ENCODE measurements around the gene NPIPA5.
A peak's percentile ranks its signal among the peaks of the same experiment; 100 is the strongest.
"Not testable (repeated sequence)": the region's sequence is repeated elsewhere in the genome, so short reads cannot be mapped to it uniquely, and the experiment has no call there.

The NPIPA5 gene

DNA sequence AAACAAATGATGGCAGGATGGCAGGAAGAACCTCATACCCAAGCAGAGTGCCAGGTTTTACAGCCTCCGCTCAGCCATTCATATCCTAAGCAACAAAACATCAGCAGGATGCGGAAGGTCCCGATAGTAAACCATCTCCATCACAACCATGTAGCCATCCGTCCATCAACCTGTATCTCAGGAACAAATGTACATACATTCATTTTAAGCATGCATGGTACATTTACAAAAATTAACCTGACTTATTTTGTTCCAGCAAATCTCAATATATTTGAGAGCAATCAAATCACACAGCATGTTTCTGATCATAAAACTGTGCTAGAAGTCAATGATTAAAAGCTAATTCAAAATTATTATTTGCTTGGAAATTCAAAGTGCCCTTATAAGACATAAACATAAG, at the start of gene NPIPA5:
Gene NPIPA5, minus strand, starts transcription at position 101 of the 400 bp plus-strand sequence. Its CDS starts 0 bp downstream, at position 101.
- not testable (repeated sequence) for DNase-seq

DNA sequence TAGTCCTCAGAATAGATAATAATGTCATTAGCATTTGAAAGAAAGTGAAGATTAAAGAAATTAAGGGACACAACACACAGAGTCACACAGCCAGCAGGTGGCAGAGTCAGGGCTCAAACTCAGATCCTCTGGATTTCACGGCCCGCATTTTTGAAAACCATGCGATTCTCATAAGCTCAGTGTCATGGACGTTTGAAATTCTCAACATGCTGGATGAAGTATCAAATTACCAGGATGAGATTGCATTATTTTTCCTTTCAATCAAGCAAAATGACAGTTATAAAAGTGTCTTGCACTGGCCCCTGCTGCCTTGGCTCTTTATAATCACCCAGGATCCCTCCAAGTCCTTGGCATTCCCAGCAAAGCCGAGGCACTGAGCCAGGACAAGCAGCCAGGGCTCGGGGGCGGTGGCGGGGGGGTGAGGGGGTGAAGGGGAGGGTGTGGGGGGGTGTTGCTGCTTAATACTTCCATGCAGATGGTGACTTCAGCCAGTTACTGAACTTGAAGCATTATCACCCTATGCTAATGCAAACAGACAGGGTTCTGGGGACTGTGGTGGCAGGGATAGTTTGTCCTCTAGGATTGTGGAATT, 49.6 kb upstream of the NPIPA5 start:
- DNase-seq = peak; percentile 61

DNA sequence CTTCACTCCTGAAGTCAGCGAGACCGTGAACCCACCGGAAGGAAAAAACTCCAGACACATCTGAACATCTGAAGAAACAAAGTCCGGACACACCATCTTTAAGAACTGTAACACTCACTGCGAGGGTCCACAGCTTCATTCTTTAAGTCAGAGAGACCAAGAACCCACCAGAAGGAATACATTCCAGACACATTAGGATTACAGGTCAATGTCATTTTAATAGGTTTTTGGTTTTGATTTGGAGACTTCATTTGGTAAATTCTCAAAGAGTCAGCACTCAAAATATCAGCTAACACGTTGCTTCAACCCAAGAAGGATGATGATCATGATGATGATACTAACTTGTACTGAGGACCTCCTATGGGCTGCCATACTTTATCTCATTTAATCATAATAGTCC, 48.7 kb upstream of the NPIPA5 start:
- DNase-seq = no peak

DNA sequence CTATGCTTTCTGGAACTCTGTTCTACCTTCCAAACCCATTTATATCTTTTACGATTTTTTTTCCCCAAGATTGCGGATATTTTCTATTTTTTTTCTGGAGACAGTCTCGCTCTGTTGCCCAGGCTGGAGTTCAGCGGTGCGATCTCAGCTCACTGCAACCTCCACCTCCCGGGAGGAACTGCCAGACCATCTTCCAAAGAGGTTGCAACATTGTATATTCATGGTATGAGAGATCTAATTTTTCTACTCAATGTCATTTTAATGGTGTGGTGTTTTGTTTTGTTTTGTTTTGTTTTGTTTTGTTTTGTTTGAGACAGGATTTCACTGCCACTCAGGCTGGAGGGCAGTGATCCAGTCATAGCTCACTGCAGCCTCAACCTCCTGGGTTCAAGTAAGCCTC, 47.8 kb upstream of the NPIPA5 start:
- DNase-seq = no peak

DNA sequence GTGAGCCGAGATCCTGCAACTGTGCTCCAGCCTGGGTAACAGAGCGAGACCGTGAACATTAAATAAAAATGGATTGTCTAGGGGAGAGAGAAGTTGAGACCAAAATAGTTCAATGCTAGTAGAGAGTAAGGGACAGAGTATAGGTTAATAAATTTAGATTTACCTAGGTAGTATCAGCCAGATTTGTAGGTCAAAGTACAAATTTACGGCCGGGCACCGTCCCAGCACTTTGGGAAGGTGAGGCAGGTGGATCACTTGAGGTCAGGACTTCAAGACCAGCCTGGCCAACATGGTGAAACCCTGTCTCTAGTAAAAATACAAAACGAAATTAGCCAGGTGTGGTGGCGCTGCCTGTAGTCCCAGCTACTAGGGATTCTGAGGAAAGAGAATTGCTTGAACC, 44.1 kb upstream of the NPIPA5 start:
- no peak for DNase-seq

DNA sequence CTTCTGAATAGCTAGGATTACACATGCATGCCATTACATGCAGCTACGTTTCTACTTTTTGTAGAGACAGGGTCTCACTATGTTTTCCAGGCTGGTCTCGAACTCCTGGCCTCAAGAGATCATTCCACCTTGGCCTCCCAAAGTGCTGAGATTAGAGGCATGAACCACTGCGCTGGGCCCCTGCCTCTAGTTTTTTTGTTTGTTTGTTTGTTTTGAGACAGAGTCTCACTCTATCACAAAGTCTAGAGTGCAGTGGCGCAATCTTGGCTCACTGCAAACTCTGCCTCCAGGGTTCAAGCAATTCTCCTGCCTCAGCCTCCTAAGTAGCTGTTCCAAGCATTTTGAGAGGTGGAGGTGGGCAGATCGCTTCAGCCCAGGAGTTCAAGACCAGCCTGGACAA, 43.6 kb upstream of the NPIPA5 start:
- DNase-seq = not testable (repeated sequence)

DNA sequence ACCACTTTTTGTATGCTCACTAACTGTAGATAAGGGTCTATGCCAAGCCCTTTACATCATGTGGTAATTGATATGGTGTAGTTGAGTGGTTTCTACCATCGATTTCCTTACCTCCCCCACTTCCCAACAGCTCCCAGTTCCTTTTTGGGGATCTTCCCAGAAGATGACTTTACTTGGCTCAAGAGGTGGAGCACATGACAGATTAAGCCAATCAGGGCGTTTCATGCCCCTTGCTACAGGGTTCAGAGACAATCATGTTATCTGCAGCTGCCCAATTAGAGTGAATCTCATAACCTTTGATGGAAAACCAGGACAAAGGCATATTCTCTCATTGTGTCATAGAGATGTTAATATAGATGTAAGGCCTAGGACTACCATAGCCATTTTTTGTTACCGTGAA, 40.1 kb upstream of the NPIPA5 start:
- DNase-seq = no peak

DNA sequence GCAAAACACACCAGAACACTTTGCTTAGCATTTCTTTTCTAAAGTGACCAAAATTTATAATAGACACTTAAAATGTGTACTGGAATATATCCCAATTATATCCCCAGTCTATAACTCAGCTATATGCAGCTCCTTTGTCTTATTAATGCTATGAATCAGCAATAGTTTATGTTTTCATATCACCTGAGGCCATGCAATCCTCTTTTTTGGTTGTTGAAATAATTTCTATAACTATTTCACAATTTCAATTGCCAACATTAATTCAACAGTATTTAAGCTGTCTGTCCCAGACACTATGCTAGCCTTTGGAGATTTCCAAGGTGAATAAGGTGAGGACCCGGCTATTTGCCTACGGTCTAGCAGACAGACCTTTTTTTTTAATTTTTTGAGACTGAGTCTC, 39.1 kb upstream of the NPIPA5 start:
- DNase-seq = no peak

DNA sequence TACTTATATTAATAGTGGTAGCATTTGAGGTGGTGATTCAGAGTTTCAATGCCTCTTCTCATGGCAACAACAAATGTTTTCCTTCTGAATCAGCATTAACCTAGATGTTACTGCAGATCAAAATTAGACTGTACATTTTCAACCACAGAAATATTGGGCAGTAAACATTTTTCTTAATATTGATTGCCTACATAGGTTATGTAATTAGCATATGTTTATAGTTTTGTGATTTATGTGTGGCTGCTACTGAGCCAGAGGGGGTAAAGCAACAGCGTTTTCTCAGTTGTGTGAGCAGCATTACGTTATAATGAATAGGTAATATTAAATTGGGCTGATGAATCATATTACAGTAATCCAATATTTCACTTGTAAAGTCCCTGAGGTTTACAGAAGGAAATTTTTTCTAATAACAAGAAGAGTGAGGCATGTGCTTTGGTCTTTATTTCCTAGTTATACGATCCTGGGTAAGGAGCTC, 37.5 kb upstream of the NPIPA5 start:
- DNase-seq = no peak

DNA sequence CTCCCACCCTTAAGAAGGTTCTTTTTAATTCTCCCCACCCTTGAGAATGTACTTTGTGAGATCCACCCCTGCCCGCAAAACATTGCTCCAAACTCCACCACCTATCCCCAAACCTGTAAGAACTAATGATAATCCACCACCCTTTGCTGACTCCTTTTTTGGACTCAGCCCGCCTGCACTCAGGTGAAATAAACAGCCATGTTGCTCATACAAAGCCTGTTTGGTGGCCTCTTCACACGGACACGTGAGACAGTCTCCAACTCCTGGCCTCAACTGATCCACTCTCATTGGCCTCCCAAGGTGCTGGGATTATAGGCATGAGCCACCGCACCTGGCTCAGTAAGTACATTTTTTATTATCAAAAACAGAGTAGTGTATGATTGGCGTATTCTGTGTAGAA, 31.4 kb upstream of the NPIPA5 start:
- DNase-seq = not testable (repeated sequence)

DNA sequence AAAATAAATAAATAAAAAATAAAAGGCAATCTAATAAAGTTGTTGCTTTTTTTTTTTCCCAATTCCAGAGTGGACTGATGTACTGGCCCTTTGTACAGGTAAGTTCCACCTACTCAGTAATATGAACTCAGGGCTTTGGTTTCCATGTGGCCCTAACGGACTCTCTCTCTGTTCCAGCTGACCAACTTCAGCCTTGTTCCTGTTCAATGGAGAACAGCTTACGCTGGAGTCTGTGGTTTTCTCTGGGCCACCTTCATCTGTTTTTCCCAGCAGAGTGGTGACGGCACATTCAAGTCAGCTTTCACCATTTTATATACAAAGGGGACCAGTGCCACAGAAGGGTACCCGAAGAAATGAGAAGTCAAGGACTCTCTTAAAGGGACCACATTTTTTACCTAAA, 29.7 kb upstream of the NPIPA5 start:
- DNase-seq = not testable (repeated sequence)

DNA sequence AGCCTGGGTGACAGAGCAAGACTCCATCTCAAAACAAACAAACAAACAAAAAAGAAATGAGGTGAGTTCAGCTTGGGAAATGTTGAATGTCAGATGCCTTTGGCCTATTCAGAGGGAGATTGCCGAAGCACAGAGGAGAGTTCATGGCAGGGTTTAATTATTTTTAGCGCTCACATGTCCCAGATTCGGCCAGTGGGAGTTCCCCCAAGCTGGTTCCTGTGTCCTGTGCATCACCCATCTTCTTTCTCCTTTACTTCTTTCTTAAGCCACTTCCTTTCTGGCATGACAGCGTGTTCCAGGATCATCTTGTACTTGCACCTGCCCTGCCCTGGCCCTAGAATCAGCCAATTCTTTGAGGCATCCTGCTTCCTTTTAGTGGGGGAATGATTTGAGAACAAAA, 26.7 kb upstream of the NPIPA5 start:
- DNase-seq = no peak

DNA sequence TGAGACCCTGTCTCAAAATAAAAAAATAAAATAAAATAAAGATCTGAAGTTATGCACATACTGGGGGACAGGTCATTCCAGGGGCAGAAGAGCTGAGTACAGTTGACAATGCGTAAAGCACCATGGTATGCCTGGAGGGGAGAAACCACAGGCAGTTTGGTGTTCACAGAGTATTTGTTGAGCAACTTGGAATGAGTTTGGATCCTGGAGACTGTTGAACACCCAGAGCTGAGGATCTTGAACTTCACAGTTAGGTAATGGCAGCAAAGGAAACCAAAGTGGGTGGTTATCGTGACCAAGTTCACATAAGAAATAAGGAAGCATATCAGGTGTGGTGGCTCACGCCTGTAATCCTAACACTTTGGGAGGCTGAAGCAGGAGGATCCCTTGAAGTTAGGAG, 26.0 kb upstream of the NPIPA5 start:
- not testable (repeated sequence) for DNase-seq

DNA sequence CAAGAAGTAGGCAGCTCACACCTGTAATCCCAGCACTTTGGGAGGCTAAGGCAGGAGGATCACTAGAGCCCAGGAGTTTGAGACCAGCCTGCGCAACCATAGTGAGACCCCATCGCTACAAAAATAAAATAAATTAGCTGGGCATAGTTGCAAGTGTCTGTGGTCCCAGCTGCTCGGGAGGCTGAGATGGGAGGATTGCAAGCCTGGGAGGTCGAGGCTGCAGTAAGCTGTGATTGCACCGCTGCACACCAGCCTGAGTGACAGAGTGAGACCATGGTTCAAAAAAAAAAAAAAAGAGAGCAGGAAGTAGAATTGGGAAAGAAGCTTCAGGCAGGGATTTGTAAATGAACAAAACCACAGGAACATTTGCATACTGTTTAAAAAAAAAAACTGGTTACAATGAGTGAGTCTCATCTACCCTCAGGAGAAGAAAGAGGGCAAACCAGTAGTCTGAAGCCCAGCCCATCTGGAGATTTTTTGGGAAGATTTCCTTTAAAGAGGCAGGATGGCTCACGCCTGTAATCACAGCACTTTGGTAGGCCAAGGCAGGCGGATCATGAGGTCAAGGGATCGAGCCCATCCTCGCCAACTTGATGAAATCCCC, 25.4 kb upstream of the NPIPA5 start:
- no peak for DNase-seq

DNA sequence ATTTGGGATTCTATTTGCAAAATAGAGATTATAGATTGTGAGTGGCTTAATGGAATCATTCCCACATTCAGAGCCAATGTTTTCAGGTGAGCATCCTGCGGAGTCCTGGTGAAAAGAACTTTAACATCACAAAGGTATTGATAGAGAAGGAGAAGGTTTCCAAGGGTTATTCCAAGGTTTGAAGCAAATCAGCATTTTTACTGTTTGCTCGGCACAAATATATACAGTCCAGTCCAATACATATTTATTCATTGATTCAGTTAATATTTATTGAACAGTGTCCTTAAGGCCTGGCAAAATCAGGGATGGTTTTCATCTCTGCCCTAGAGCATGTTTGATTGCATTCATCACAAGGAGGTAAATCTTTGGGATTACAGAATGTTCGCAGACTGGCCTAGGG, 23.9 kb upstream of the NPIPA5 start:
- DNase-seq = no peak

DNA sequence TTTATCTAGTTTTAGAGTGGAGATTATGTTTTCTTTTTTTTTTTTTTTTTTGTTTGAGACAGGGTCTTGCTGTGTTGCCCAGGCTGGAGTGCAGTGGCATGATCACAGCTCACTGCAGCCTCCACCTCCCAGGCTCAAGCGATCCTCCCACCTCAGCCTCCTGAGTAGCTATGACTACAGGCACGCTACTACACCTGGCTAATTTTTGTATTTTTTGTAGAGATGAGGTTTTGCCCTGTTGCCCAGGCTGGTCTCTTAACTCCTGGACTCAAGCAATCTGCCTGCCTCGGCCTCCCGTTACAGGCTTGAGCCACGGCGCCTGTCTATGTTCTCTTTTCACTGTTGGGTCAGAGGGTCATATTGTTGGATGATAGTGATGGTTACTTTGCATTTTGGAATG, 22.2 kb upstream of the NPIPA5 start:
- not testable (repeated sequence) for DNase-seq

DNA sequence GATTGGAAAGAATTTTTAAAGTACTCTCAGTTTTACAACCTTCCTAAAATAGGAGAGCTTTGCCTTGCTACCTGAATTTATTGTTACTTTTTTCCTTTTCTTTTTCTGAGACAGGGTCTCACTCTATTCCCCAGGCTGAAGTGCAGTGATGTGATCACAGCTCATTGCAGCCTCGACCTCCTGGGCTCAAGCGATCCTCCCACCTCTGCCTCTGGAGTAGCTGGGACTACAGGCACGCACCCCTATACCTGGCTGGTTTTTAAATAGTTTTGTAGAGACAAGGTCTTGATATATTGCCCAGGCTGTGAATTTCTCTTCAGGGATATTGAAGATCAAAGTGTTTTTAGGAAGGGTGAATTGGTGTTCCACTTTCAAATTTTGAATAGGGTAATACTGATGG, 21.2 kb upstream of the NPIPA5 start:
- no peak for DNase-seq

DNA sequence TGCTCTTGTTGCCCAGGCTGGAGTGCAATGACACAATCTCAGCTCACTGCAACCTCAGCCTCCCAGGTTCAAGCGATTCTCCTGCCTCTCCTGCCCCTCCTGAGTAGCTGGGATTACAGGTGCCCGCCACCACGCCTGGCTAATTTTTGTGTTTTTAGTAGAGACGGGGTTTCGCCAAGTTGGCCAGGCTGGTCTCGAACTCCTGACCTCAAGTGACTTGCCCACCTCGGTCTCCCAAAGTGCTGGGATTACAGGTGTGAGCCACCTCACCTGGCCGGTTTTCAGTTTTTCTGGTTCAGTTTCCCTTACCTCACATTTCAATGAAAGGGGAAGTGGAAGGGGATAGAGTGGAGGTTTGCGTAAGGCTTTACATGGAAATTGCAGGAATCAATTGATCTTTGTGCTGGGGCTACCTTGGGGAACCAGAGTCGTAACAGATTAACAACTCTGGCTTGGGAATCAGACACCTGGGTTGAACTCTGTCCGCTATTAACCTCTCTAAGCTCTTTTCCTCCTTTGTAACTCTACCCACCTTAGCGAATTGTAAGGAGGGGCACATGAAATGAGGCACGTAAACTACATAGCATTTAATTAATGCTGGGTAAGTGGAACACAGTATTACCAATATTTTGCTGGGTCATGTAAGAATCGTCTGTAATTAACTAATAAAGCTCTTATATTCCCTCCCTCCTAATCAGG, 20.7 kb upstream of the NPIPA5 start:
- DNase-seq = no peak

DNA sequence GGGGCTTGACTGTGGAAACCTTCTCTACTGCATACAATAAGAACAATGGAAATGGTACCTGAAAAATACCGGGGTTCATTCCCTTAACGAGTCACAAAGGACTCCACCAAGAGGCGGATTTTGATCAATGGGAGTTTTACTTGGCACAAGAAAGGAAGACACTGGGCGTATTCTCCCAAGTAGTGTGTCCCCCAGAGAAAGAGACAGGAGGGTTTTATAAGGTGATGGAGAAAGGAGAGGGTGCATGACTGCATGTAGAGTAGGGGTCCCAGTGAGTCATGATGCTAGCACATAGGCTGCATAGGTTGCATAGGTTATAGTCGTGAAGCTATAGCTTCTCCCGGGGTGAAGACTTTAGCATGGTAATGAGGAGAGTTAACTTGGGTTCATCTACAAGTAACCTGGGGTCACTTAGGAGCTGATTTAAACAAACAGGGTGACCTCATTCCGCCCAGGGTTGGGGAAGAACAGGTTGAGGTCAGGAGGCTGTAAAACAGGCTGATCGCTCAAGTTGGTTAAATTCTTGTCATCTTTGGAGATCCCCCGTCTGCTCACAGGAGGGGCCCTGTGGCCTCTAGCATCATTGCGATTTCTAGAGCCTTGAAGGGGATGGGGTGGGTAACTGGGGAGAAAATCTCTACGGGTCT, 19.0 kb upstream of the NPIPA5 start:
- DNase-seq = no peak

DNA sequence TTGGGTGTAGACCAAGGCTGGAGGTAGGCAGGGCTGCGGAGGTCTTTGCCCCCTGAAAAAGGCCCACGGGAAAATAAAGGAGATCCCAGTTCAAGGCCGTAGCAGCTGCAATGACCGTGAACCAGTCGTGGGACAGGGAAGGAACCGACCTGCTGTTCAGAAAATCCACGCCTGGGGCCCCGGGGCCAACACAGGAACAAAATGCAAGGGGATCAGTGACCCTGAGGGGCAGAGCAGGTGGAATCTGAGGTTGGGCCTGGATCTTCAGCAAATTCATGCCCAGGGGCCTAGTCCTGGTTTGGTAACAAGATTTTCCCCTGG, 18.4 kb upstream of the NPIPA5 start:
- not testable (repeated sequence) for DNase-seq

DNA sequence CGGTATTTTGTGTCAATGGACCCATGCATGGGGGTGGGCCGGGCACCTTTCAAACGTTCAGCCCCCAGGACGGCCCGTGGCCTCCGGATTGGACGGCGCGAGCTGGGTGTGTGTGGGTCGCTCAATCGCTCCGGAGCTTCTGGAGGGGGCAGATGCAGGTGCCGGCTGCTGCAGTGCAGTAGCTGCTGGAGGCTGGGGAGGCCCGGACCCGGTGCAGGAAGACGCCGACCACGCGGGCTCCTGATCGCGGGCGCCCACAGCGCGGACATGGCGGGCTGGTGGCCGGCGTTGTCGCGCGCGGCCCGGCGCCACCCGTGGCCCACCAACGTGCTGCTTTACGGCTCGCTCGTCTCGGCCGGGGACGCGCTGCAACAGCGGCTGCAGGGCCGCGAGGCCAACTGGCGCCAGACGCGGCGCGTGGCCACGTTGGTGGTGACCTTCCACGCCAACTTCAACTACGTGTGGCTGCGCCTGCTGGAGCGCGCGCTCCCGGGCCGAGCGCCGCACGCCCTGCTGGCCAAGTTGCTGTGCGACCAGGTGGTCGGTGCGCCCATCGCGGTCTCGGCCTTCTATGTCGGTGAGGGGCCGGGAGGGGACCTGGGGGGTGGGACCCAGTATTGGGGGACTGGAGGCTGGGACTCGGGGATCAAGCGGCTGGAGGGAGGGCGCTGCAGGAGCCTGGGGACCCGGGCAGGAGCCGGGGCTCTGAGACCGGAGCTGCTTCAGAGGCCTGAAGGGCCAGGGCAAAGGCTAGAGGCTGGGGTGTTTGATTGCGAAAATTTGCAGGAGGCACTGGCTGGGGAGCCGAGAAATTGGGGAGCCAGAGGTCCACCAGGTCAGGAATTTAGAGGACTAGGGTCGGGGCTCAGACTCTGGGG, 17.8 kb upstream of the NPIPA5 start, which contains the start of gene MPV17L:
Gene MPV17L, plus strand, starts transcription at position 124 of the 878 bp plus-strand sequence. Its CDS starts 144 bp downstream, at position 268.
- DNase-seq = peak; percentile 4

DNA sequence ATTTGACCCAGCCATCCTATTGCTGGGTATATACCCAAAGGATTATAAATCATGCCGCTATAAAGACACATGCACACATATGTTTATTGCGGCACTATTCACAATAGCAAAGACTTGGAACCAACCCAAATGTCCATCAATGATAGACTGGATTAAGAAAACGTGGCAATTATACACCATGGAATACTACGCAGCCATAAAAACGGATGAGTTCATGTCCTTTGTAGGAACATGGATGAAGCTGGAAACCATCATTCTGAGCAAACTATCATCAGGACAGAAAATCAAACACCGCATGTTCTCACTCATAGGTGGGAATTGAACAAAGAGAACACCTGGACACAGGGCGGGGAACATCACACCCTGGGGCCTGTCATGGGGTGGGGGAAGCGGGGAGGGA, 14.9 kb upstream of the NPIPA5 start:
- DNase-seq = not testable (repeated sequence)

DNA sequence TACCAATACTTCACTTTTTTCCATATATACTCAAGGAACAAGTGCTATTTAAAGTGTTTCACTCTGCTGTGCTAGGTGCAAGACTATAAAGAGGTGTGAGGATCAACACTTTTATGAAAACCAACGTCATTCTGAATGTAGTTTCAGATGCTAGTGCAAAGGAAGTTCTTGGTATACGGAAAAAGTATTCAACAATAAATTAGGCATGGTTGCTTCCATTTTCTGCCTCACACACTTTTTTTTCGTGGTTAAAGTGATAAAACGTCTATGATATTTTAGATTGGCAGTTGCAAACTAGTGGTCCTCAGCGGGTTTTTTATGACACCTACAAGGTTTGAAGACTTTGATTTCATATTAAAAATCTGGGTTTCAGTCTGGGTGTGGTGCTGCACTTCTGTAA, 11.8 kb upstream of the NPIPA5 start:
- not testable (repeated sequence) for DNase-seq

Measured in stimulated activated CD4-positive, alpha-beta T cell treated with anti-CD3 and anti-CD28 coated beads, Interleukin-4, amount 100 ng/mL, for 1 hour (primary cell).